Ishikawa (cell line): ENCODE measurements around the gene HTR2A.

Experiments used
- CREB1 ChIP-seq: IDR thresholded peaks from 2 replicates; pipeline ENCODE4 v1.6.1; 2012; ENCODE audit warnings: low read depth
- EP300 ChIP-seq: IDR thresholded peaks from 2 replicates; pipeline ENCODE4 v1.6.1; 2012; ENCODE audit warnings: borderline replicate concordance
- TAF1 ChIP-seq: IDR thresholded peaks from 2 replicates; pipeline ENCODE4 v1.6.1; 2012; ENCODE audit warnings: low read depth, mild to moderate bottlenecking
- TCF12 ChIP-seq: IDR thresholded peaks from 2 replicates; pipeline ENCODE4 v1.6.1; 2012; ENCODE audit warnings: low read depth
- TEAD4 ChIP-seq: IDR thresholded peaks from 2 replicates; pipeline ENCODE4 v1.6.1; 2012
- TF ChIP-seq, protein P1 (sequence below): IDR thresholded peaks from 2 replicates; pipeline ENCODE4 v1.6.1; 2012
- TF ChIP-seq, protein P2 (sequence below): IDR thresholded peaks from 2 replicates; pipeline ENCODE4 v1.6.1; 2012; ENCODE audit warnings: low read depth, mild to moderate bottlenecking

DNA sequence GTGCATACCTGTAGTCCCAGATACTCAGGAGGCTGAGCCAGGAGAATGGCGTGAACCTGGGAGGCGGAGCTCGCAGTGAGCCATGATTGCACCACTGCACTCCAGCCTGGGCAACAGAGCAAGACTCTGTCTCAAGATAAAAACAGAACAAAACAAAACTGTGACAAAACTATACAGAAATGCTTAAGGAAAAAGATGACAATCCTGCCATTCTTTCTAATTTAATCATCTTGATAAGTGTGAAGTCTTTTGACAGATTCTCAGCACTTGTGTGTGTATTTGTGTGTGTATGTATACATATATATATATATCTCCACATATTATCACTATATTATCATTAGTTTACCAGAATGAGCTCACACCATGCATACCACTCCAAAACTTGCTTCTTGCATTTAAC is 12.3 kb downstream of the HTR2A start:
- TF ChIP-seq TEAD4 (no peak), CREB1 (no peak), TAF1 (no peak), TCF12 (no peak), EP300 (no peak)
- TF ChIP-seq, protein P1, sequence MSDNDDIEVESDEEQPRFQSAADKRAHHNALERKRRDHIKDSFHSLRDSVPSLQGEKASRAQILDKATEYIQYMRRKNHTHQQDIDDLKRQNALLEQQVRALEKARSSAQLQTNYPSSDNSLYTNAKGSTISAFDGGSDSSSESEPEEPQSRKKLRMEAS, result no peak
- TF ChIP-seq, protein P2, sequence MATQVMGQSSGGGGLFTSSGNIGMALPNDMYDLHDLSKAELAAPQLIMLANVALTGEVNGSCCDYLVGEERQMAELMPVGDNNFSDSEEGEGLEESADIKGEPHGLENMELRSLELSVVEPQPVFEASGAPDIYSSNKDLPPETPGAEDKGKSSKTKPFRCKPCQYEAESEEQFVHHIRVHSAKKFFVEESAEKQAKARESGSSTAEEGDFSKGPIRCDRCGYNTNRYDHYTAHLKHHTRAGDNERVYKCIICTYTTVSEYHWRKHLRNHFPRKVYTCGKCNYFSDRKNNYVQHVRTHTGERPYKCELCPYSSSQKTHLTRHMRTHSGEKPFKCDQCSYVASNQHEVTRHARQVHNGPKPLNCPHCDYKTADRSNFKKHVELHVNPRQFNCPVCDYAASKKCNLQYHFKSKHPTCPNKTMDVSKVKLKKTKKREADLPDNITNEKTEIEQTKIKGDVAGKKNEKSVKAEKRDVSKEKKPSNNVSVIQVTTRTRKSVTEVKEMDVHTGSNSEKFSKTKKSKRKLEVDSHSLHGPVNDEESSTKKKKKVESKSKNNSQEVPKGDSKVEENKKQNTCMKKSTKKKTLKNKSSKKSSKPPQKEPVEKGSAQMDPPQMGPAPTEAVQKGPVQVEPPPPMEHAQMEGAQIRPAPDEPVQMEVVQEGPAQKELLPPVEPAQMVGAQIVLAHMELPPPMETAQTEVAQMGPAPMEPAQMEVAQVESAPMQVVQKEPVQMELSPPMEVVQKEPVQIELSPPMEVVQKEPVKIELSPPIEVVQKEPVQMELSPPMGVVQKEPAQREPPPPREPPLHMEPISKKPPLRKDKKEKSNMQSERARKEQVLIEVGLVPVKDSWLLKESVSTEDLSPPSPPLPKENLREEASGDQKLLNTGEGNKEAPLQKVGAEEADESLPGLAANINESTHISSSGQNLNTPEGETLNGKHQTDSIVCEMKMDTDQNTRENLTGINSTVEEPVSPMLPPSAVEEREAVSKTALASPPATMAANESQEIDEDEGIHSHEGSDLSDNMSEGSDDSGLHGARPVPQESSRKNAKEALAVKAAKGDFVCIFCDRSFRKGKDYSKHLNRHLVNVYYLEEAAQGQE, result no peak
